Sigmoid colon (tissue), 4 donors: Measurements from ENCODE around the gene CEP85L.
A peak's percentile ranks its signal among the peaks of the same experiment; 100 is the strongest.

Source experiments
- POLR2AphosphoS5 ChIP-seq, 4 donors: sonication (generic); formaldehyde crosslinking; IDR thresholded peaks; one replicate each; pipeline ENCODE4 v1.6.1; 2017; ENCODE audit warnings: antibody characterized with exemption in 4 of 4
- TF ChIP-seq, protein P1 (sequence below), 4 experiments: fragments of 450-650 bp in 3 of 4; fragments of 200-600 bp in 1 of 4; IDR thresholded peaks; one replicate each; pipeline ENCODE4 v1.5.1; 2016 to 2019; ENCODE audit warnings: antibody characterized with exemption in 4 of 4, mild to moderate bottlenecking in 3 of 4, moderate library complexity in 2 of 4

DNA sequence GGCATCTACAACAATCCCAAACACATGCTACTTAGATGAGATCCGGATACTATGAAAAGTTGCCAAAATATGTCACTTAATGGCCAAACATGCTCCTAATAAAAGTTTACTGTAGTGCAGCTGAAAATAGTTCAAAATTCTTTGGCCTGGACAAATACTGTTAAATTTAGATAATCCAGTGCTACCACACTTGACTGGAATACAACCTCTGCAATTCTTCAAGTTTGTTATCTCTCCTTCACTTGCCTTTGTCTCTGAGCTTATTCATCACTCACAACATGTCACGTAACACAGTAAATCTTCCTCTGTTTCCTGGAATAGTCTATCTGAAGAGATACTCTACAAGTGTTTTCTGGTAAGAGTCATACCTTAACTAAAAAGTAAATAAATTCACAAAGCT, 113.8 kb downstream of the CEP85L start:
- TF ChIP-seq POLR2AphosphoS5 (IDR thresholded peaks at IDR 0.05) = peak in 3 of 4 donors; percentile 37 to 81 (median 49)
- TF ChIP-seq, protein P1, sequence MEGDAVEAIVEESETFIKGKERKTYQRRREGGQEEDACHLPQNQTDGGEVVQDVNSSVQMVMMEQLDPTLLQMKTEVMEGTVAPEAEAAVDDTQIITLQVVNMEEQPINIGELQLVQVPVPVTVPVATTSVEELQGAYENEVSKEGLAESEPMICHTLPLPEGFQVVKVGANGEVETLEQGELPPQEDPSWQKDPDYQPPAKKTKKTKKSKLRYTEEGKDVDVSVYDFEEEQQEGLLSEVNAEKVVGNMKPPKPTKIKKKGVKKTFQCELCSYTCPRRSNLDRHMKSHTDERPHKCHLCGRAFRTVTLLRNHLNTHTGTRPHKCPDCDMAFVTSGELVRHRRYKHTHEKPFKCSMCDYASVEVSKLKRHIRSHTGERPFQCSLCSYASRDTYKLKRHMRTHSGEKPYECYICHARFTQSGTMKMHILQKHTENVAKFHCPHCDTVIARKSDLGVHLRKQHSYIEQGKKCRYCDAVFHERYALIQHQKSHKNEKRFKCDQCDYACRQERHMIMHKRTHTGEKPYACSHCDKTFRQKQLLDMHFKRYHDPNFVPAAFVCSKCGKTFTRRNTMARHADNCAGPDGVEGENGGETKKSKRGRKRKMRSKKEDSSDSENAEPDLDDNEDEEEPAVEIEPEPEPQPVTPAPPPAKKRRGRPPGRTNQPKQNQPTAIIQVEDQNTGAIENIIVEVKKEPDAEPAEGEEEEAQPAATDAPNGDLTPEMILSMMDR (IDR thresholded peaks at IDR 0.05) = no peak
